EL (cell line): ENCODE measurements around the gene TTC27.
A peak's percentile ranks its signal among the peaks of the same experiment; 100 is the strongest.
"Not testable (repeated sequence)": the region's sequence is repeated elsewhere in the genome, so short reads cannot be mapped to it uniquely, and the experiment has no call there.

ENCODE experiments used
- DNase-seq: peaks from one replicate; pipeline ENCODE4 v3.0.0-alpha.2; 2016

TTC27 gene

GRCh38 chr2:32627814-32628579 is at the start of gene TTC27:
TTC27 (plus strand) TSS chr2:32628050; CDS start chr2:32628293, 243 bp downstream.
- DNase-seq = peak; percentile 96

- DNase-seq = no peak
These were observed 36.0 kb upstream of the TTC27 start for GRCh38 chr2:32591669-32592463.

GRCh38 chr2:32594573-32594972 is 33.3 kb upstream of the TTC27 start:
- DNase-seq = no peak

- no peak for DNase-seq
These were observed 16.5 kb upstream of the TTC27 start for GRCh38 chr2:32611366-32611765.

- DNase-seq = no peak
These were observed 16.1 kb upstream of the TTC27 start for GRCh38 chr2:32611771-32612170.

- DNase-seq = no peak
These were observed 13.8 kb upstream of the TTC27 start for GRCh38 chr2:32614084-32614483.

- no peak for DNase-seq
These were observed 10.2 kb upstream of the TTC27 start for GRCh38 chr2:32617599-32618189.

GRCh38 chr2:32622570-32623310 is 5.1 kb upstream of the TTC27 start:
- DNase-seq = no peak

GRCh38 chr2:32623311-32623706 is 4.5 kb upstream of the TTC27 start:
- no peak for DNase-seq

- DNase-seq = no peak
These were observed 3.0 kb upstream of the TTC27 start for GRCh38 chr2:32624812-32625211.

- no peak for DNase-seq
These were observed 1.1 kb upstream of the TTC27 start for GRCh38 chr2:32626639-32627221.

- peak; percentile 52 for DNase-seq
These were observed 423 bp upstream of the TTC27 start for GRCh38 chr2:32627441-32627813.

GRCh38 chr2:32632089-32632488 is 4.2 kb downstream of the TTC27 start:
- DNase-seq = peak; percentile 72

GRCh38 chr2:32633040-32633439 is 5.2 kb downstream of the TTC27 start:
- no peak for DNase-seq

GRCh38 chr2:32638548-32638947 is 10.7 kb downstream of the TTC27 start:
- not testable (repeated sequence) for DNase-seq

- no peak for DNase-seq
These were observed 13.3 kb downstream of the TTC27 start for GRCh38 chr2:32641180-32641579.

GRCh38 chr2:32647180-32647651 is 19.4 kb downstream of the TTC27 start:
- peak; percentile 90 for DNase-seq

- peak; percentile 11 for DNase-seq
These were observed 24.8 kb downstream of the TTC27 start for GRCh38 chr2:32652555-32653209.

- no peak for DNase-seq
These were observed 28.2 kb downstream of the TTC27 start for GRCh38 chr2:32656069-32656468.

GRCh38 chr2:32663864-32664263 is 36.0 kb downstream of the TTC27 start:
- no peak for DNase-seq

- DNase-seq = no peak
These were observed 38.9 kb downstream of the TTC27 start for GRCh38 chr2:32666704-32667103.

- DNase-seq = no peak
These were observed 40.4 kb downstream of the TTC27 start for GRCh38 chr2:32668254-32668653.
